NCI-H2196 treated with DMSO at 0.1 percent for 48 hours (cell line): ENCODE data around the gene HEMK1.
A peak's percentile ranks its signal among the peaks of the same experiment; 100 is the strongest.

Experiments used
- DNase-seq: peaks from one replicate; lab custom pipeline; 2025; ENCODE audit not compliant: unreplicated experiment; lab: John Stamatoyannopoulos, UW

HEMK1 gene

GRCh38 chr3:50542177-50543034, 26.9 kb upstream of the HEMK1 start:
- no peak for DNase-seq

DNA sequence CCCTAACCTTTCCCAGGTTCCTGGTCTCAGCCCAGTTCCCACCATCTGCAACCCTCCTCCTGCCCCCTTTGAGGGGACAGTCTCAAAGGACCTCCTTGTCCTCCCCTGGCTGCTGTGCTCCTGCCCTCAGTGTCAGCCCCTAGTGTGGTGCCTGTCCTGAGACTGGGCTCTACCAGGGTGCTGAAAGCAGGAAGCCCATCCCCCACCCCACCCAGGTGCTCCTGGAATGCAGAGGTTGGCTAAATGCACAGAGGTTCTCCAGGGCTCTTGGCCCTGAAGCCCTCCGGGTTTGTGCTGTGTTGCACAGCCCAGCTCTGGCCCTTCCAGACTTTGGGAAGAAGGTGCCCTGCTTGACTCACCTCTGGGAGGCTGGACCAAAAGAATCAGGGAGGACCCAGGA, 23.5 kb upstream of the HEMK1 start:
- DNase-seq, result no peak

DNA sequence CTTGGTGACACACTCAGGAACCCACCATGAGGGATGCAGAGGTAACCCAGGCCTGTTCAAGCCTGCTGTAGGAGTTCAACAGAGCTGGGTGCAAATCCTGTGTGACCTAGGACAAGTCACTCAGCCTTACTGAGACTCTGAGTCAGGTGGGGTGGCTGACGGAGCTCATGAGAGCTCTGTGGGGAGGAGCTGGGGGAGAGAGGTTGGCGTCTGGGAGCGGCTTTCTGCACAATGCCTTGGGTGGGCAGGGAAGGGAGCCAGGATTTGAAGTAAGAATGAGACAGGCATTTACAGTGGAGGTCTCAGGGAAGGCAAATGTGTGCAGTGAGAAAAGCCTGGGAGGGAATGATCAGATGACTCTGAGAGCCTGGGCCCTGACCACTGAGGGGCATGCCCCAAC, 20.1 kb upstream of the HEMK1 start:
- DNase-seq, result no peak

GRCh38 chr3:50550079-50550736, 19.1 kb upstream of the HEMK1 start:
- DNase-seq, result no peak

DNA sequence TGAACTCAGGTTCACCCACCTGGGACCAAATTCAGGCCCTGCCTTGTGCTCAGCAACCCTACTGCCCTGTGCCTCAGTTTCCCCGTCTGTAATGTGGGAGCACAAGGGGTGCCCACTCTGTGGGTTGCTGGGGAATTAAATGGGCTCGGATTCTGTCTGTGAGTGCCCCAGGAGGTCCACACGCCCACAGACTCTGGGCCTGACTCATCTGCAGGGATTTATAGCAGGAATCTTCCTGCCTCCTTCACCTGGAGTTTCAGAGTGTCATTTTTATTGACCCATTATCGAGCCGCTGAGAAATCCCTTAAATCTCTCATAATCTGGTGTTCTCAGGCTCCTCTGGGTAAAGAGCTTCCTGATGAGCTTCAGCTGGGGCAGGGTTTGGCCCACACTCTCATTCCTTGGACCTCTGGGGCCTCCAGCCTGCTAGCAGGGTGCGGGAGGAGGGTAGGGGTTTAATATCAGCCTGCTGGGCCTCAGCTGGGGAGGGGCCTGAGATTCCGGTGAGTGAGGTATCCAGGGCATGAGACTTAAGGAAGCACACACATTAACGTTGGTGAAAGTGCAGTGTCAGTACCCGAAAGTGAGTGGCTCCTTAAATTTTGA, 18.2 kb upstream of the HEMK1 start:
- no peak for DNase-seq

DNA sequence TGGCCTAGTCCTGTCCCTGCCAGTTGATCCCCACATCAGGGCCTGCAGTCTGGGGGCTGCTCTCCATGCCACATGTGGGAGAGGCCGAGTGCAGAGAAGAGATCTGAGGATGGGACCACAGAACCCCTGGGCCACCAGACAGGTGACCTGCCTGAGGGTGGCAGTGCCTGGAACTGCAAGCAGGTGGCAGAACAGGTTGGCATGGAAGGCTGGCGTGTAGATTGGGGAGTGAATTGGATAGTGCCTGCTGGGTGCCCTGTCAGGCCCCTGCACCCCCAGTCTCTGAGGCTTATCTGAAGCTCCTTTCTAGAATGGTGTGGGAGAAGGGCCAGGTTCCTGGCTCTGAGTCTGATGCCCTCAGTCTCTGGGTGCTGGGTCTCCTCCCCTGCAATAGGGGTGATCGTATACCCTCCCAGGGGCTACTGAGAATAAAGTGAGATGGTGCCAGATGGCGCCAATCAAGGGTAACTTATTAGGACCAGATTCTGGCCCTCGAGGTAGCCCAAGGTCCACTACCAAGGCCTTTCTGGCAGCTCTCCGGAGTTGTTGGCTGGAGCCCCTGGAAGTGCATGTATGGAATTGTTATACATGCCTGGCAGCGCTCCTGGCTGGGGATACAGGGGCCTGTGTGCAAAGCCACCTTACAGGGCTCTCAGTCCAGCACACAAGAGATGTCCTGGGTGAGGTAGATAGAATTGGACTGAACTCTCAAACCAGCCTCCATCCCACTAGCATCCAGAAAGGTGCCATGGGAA, 17.5 kb upstream of the HEMK1 start:
- DNase-seq, result no peak

DNA sequence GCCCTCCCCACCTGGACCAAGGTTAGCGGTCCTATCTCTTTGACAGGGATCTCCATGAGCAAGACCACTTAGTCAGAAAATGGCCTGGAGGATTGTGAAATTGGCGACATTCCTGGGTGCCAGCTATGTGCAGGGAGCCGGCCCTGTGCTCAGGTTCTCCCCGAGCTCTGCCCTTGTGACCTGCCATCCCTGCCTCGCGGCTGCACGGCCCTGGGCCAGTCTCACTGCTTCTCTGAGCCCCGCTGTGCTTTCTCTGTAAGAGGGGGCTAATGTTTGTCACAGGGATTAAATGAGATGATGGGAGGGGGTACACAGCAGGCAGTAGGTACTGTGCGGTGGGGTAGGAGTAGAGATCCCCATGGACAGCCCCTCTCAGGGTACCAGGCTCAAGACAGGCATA, 16.7 kb upstream of the HEMK1 start:
- no peak for DNase-seq

GRCh38 chr3:50554553-50554952, 14.8 kb upstream of the HEMK1 start:
- no peak for DNase-seq

GRCh38 chr3:50557106-50557505, 12.2 kb upstream of the HEMK1 start:
- no peak for DNase-seq

- DNase-seq, result no peak
Measured at GRCh38 chr3:50557915-50558314, 11.4 kb upstream of the HEMK1 start.

DNA sequence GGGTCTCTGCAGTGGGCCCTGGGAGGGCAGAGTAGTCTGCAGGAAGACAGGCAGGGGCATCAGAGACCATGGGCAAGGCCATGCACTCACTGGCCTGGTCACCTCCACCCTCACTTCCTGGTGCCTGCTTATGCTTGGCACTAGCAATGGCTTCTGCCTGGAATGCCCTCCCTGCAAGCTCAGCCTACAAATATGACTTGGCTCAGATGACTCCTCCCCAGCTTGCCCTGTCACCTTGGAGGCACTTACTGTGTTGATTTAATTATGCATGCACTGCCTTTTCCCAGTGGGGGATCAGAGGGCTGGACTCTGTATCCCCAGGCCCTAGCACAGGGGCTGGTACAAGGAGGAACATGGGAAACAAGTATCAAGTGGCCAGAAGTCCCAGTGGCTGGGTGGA, 9.6 kb upstream of the HEMK1 start:
- DNase-seq, result no peak

DNA sequence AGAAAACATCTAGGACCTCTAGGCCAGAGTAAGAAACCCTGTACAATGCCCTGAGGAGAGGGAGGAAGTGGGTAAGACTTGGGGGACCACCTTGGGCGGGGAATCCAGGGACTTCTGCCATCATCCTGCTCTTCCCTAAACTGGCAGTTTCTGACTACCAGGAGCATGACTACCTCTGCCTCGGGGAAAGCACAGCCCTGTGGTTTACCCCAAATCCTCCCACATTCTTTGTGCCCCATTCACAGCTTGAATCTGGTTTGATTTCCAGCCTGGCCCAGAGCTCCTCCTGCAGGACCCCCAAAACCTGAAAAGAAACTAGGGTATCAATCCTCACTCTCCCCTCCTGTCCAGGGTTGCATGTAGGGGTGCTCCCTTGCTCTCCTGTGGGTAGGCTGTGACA, 6.5 kb upstream of the HEMK1 start:
- DNase-seq, result no peak

- no peak for DNase-seq
Measured at GRCh38 chr3:50563867-50564266, 5.5 kb upstream of the HEMK1 start.

DNA sequence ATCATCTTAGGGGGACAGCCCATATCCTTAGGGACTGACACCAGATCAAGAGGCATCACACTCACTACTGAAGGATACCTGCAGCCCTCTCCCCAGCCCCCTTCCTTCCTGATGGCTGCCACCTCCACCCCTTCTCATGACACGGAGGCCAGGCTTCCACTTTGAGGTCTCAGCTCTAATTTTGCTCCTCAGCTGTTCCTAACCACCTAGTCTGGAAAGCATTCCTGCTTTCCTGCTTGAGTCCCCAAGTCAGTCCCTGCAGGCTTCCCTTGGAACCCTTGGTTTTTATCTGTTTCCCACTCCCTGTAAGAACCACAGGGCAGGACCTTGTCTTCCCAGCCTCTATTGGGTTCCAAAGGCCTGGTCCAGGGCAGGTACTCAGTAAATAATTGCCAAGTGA, 5.0 kb upstream of the HEMK1 start:
- DNase-seq, result no peak

GRCh38 chr3:50567011-50567385, 2.3 kb upstream of the HEMK1 start:
- DNase-seq, result no peak

- no peak for DNase-seq
Measured at GRCh38 chr3:50567386-50568167, 1.7 kb upstream of the HEMK1 start, which contains the start of gene C3orf18. C3orf18 (minus strand) TSS chr3:50567747; CDS start chr3:50565699, 2,048 bp downstream.

GRCh38 chr3:50570508-50571279, 1.4 kb downstream of the HEMK1 start:
- no peak for DNase-seq

DNA sequence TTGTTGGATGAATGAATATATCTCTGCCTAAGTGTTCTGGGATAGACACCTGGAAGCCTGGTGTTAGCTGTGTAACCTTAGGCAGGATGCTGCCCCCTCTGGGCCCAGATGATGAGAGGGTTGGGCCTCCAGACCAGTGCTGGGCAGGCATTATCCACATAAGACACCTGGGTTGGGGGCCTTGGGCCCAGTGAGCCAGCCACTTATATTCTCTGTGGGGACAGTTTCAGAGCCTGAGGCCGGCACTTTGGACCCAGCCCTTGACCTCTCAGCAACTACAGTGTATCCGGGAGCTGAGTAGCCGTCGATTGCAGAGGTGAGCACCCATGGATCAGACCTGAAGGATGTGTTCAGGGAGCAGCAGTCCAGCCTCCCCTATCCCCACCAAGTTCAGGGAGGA, 2.2 kb downstream of the HEMK1 start:
- DNase-seq, result no peak

DNA sequence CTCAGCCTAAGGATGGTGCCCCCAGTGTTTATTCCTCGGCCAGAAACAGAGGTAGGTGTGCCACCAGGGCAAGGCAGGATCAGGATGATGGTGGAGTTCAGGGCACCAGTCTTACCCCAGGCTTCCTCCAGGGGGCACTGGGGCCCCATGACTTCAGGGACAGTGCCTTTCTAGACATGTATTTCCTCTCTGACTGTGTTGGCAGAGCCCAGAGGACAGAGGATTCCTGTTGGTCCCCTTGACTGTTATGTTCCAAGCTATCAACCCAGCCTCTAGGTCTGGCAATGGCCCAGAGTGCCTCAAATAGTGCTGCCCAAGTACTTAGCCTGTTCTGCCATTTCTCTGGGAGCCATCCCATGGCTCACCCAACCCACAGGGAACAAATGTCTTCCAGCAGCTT, 2.8 kb downstream of the HEMK1 start:
- peak; percentile 16 for DNase-seq

GRCh38 chr3:50572801-50573371, 3.6 kb downstream of the HEMK1 start:
- DNase-seq, result no peak
